ENCODE results near the gene PAX7. TPM values are rescaled to one million over a fixed set of nuclear protein-coding genes. Genes with fewer than 3 reads are reported as not detected.

Gene PAX7
- total and polyA plus RNA-seq, 2 donors (not counting 3 experiments of a cell fraction or from before 2014, with no cell fraction given): not detected

DNA sequence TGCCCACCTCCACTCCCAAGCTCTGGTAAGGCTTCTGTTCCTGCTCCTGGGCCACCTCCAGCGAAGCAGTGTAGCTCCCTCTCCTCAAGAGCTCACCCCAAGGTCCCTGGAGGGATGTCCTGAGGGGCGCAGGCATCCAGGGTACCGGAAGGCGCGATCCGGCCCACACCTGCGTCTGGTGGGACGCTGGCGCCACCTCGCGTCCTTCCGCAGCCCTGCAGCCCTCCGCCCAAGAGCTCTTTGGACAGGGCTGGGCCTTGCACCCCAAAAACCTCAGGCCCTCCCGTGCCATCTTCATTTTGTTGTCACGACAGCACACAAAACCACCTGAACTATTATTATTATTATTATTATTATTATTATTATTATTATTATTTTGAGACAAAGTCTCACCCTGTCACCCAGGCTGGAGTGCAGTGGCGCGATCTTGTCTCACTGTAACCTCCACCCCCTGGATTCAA, 49.2 kb upstream of the PAX7 start:
- intact Hi-C loops (cut with micrococcal nuclease) (loop anchor here (1.0 to 5.0 kb wide), 6 partner anchors 479 to 1087 kb away; no protein-coding TSS in a partner anchor), dilution Hi-C loops (cut with MboI; ENCODE audit: extremely low pct_ligation_motif_present, low sequenced_read_pairs) (no loop called here)
- ChIA-PET CTCF (interaction anchor here (0.5 to 4.7 kb wide), 24 partner anchors 8 to 1097 kb away, joined by 3 to 64 read pairs (median 4); no protein-coding TSS in a partner anchor), POLR2A (no interaction called here)
- TF ChIP-seq EZH2 (IDR thresholded peaks at IDR 0.05; ENCODE audit: borderline replicate concordance, low read depth, low read length, severe bottlenecking) (no peak), GATA2 (IDR thresholded peaks at IDR 0.05; ENCODE audit: insufficient read depth, insufficient read length, low read depth, low read length) (no peak), JUN (IDR thresholded peaks at IDR 0.05; ENCODE audit: borderline replicate concordance, insufficient read depth, insufficient read length, low read depth) (no peak), MAX (IDR thresholded peaks at IDR 0.05; ENCODE audit: insufficient read depth, insufficient read length) (no peak), FOS (IDR thresholded peaks at IDR 0.05; ENCODE audit: borderline replicate concordance, insufficient read depth, low read length) (no peak), POLR2AphosphoS5 (IDR thresholded peaks at IDR 0.05; ENCODE audit: insufficient read depth, low read depth, low read length) (no peak), CTCF (IDR thresholded peaks at IDR 0.05; ENCODE audit: extremely low read depth in 1 of 2, insufficient read depth in 1 of 2, low read depth in 1 of 2, low read length in 2 of 2) (peak; percentile 68 to 84)
- Histone ChIP-seq H2AFZ (ENCODE audit: low read depth, low read length) (no peak overlapping the region), H3K9me3 (replicated peaks; ENCODE audit: control insufficient read depth, insufficient read depth, low read length) (no peaks in the 10 kb centered on the region), H3K9me1 (replicated peaks; ENCODE audit: control insufficient read depth, extremely low read depth, insufficient read depth, low read length) (no peaks in the 10 kb centered on the region), H3K4me2 (ENCODE audit: insufficient read depth, low read length) (no peak overlapping the region), H3K4me1 (ENCODE audit: control insufficient read depth, extremely low read depth, insufficient read depth, low read length) (no peaks in the 10 kb centered on the region), H3K9ac (replicated peaks; ENCODE audit: extremely low read depth, insufficient read depth, low read length) (no peak overlapping the region), H3K27me3 (ENCODE audit: control insufficient read depth in 2 of 2, insufficient read depth in 2 of 2, low read length in 2 of 2) (no peaks in the 10 kb centered on the region), H3K4me3 (replicated peaks in 1 of 3; ENCODE audit: insufficient read depth in 1 of 3, low read depth in 1 of 3, low read length in 3 of 3) (no peak overlapping the region), H3K79me2 (ENCODE audit: control insufficient read depth, insufficient read depth, low read length) (no peaks in the 10 kb centered on the region), H3K36me3 (ENCODE audit: control insufficient read depth in 2 of 2, extremely low read depth in 1 of 2, insufficient read depth in 2 of 2, low read length in 2 of 2) (no peaks in the 10 kb centered on the region), H3K27ac (ENCODE audit: insufficient read depth, low read depth, low read length) (no peak overlapping the region), H4K20me1 (replicated peaks; ENCODE audit: control insufficient read depth, extremely low read depth, insufficient read depth, low read length) (no peaks in the 10 kb centered on the region)
- DNase-seq (ENCODE audit: low read depth, low spot score) (peak; percentile 8), FAIRE-seq (no peak)
- no TSS peak for BruUV-seq (replicated peaks)
